Stimulated activated CD8-positive, alpha-beta memory T cell treated with anti-CD3 and anti-CD28 coated beads, Interleukin-15, amount 100 ng/mL, for 48 hours (primary cell): ENCODE data around the gene DPH5.
A peak's percentile ranks its signal among the peaks of the same experiment; 100 is the strongest.
"Not testable (repeated sequence)": the region's sequence is repeated elsewhere in the genome, so short reads cannot be mapped to it uniquely, and the experiment has no call there.

Source experiments
- DNase-seq, 2 donors: peaks; one replicate each; pipeline ENCODE4 v3.0.0-alpha.2; 2020; ENCODE audit warnings: low read depth in 2 of 2

The DPH5 gene

GRCh38 chr1:100988121-100988520 is 37.5 kb downstream of the DPH5 start:
- no peak for DNase-seq

- DNase-seq = no peak
Observed at GRCh38 chr1:100982793-100983192, 42.8 kb downstream of the DPH5 start.

- DNase-seq = no peak
Observed at GRCh38 chr1:100979631-100980030, 46.0 kb downstream of the DPH5 start.

- DNase-seq = no peak
Observed at GRCh38 chr1:100976936-100977335, 48.6 kb downstream of the DPH5 start.

- no peak for DNase-seq
Observed at GRCh38 chr1:100972185-100972584, 53.4 kb downstream of the DPH5 start.

GRCh38 chr1:100971021-100971420 is 54.6 kb downstream of the DPH5 start:
- no peak for DNase-seq

- no peak for DNase-seq
Observed at GRCh38 chr1:100969327-100969726, 56.3 kb downstream of the DPH5 start.

DNA sequence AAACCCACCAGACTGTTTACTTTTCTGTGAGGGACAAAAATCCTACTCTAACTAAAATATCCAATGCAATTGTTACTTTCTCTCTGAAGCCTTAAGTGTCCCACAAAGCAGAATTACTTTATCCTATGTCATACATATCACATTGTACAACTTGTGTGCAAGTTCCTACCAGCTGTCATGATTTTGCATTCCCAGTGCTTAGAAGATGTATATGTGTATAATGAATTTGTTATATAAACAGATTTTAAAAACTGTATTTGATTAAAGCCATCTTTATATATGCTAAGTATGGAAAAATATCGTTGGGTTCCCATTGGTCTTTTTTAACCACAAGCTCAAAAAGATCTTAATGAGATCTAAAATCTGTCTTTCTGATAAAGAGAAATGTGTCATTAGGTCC is 57.0 kb downstream of the DPH5 start:
- no peak for DNase-seq

DNA sequence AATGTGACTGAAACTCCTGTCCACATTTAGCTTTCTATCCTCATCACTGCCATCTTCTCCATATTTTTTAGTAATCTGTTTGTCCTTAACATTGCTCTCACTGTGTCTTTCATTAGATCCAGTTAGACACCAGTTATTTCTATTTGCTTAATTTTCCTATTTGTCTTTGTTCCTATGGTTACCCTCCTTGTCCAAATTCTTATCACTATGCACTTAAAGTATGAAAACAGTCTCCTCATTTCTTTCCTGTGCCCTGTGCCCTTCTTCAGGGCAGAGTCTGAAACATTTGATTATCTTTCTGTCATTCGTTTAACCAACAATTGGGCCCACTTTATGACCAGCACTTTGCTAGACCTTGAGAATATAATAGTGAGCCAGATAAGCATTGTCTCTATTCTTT is 65.5 kb downstream of the DPH5 start:
- no peak for DNase-seq

DNA sequence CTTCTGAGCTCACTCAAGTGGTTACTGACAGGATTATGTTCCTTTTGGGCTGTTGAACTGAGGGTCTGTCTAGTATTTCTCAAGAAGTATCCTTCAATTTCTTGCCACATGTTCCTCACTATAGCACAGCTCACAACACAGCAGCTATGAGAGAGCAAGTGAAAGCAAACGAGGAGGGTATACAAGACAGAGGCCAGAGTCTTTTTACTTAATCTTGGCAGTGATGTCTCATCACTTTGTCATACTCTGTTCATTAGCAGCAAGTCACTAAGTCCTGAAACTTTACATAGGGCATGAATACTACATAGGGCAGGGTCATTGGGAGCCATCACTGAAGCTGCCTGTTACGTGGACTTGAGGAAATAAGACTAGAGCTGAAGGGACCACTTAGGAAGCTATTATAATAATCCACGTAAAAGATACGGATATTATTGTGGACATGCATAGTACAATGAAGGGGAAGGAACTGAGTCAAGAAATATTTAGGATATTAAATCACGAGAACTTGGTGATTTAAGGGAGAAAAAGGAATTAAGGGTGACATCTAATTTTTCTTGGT is 66.0 kb downstream of the DPH5 start:
- DNase-seq = no peak

- no peak for DNase-seq
Observed at GRCh38 chr1:100955322-100955721, 70.3 kb downstream of the DPH5 start.

DNA sequence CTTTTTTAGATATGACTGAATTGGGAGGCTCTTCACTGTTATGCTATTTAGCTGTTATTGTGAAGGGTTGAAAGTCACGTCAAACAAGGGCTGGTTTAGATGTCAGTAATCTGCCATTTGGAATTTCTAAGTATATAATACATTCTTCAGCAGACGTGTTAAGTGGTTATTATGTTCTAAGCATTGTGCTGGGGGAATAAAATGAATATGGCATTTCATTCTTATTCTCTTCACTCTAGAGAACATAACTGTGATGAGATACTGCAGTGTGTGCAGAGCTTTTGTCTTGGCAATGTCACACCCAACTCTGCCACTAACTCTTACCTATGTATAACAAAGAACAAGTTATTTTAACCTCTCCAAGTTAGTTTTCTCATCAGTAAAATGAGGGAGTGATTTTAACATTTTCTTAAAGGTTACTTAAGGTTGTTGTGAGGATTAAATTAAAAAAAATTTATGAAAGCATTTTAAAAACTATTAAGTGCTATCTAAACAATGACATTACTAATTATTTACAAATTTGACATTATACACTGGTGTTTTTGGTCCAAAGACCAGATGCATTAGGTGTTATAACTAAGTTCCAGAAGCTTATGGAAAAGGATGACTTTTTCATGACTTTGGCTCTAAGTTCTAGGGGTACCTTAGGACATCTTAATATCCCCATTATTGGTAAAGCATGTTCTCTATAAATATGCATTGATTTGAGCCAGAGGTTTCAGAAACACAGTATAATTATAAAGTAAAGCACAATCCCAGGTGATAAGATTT is 71.4 kb downstream of the DPH5 start:
- no peak for DNase-seq

DNA sequence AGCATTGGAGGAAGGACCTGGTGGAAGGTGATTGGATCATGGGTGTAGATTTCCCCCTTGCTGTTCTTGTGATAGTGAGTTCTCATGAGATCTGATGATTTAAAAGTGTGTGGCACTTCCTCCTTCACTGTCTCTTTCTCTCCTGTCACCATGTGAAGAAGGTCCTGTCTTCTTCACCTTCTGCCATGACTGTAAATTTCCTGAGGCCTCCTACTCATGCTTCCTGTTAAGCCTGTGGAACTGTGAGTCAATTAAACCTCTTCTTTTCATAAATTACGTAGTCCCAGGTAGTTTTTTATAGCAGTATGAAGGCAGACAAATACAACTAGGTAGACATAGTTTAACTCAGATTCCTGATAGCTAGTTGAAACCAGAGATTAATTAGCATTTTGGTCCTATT is 72.6 kb downstream of the DPH5 start:
- DNase-seq = not testable (repeated sequence)

DNA sequence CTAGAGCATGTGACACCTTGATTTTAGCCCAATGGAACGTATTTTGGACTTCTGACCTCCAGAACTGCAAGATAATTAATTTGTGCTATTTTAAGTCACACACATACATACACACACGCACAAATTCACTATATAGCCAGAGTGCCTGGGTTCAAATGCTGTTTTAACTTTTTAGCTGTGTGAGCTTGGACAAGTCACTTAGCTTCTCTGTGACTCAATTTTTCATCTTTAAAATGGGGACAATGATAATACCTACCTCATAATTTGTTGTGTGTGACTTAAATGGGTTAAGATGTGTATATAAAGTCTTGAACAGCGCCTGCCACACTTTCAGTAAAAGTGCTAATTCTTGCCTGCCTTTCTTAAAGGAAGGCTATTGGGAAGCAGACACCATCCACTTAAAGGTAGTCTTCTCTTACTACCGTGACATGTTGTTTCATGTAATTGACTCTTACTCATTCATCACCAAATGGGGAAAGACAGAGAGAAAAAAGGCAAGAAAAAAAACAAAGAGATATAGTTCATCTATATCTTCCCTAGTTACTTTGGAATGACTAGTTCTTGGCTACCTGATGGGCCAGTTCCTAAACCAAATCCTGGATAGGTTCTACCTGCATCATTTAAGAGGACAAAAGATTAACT is 73.4 kb downstream of the DPH5 start:
- DNase-seq = no peak

GRCh38 chr1:100950781-100951180 is 74.8 kb downstream of the DPH5 start:
- DNase-seq = no peak

DNA sequence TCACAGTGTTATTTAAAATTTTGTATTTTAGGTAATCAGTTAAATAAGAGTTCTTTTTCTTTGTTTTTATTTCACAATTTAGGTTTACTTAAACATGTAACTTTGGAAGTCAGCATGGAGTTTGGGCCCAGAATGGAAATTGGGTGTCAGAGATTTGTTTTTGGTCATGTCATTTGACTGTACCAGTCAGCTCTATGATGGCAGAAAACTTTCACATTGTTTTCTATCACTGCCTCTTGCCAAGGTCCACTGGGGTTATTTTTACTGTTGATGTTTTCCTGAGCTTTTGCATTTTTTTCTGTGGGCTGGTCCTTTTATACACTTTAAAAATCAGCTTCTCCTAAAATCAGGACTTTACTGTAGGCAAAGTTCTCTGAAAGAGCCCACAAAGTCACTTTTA is 75.2 kb downstream of the DPH5 start:
- DNase-seq = no peak

GRCh38 chr1:100949515-100950158 is 75.9 kb downstream of the DPH5 start:
- peak in 1 of 2 donors; percentile 16 for DNase-seq

DNA sequence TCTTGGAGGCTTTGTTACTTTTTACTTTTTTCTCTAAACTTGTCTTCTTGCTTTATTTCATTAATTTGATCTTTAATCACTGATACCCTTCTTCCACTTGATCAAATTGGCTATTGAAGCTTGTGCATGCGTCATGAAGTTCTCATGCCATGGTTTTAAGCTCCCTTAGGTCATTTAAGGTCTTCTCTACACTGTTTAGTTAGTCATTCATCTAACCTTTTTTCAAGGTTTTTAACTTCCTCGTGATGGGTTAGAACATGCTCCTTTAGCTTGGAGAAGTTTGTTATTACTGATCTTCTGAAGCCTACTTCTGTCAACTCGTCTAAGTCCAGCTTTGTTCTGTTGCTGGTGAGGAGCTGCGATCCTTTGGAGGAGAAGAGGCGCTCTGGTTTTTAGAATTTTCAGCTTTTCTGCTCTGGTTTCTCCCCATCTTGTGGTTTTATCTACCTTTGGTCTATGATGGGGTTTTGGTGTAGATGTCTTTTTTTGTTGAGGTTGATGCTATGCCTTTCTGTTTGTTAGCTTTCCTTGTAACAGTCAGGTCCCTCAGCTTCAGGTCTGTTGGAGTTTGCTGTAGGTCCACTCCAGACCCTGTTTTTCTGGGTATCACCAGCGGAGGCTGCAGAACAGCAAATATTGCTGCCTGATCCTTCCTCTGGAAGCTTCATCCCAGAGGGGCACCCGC is 76.7 kb downstream of the DPH5 start:
- not testable (repeated sequence) for DNase-seq

GRCh38 chr1:100947816-100948215 is 77.8 kb downstream of the DPH5 start:
- not testable (repeated sequence) for DNase-seq

GRCh38 chr1:100946064-100946463 is 79.5 kb downstream of the DPH5 start:
- not testable (repeated sequence) for DNase-seq

GRCh38 chr1:100943533-100943932 is 82.1 kb downstream of the DPH5 start:
- DNase-seq = no peak
